GM18867 (cell line): ENCODE measurements around the gene CNTNAP5.

Experiments
- ATAC-seq: cut with Tn5 transposase; IDR thresholded peaks from one replicate; pipeline ENCODE4 v1.9.1; 2021; ENCODE audit warnings: mild to moderate bottlenecking, moderate library complexity; ENCODE audit not compliant: unreplicated experiment

Gene CNTNAP5

DNA sequence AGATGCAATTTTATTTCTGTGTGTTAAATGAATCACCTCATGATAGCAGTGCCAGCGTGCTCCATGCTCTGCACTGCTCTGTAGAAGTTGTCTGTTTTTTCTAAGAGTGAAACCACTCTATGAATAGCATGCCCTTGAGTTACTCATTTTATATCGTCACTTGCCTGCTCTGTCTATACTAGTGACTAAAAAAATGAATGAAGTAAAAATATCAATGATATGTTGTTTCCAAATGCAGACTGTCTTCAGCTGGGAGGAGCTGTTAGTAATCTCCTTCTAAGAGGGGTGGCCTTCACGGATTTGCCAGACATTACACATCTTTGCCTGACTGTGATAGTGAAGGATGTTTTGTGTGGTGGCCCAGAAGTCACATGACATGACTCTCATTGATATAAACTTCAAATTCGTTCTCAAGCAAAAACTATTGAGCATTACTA is 852.1 kb downstream of the CNTNAP5 start:
- ATAC-seq: peak; percentile 79

DNA sequence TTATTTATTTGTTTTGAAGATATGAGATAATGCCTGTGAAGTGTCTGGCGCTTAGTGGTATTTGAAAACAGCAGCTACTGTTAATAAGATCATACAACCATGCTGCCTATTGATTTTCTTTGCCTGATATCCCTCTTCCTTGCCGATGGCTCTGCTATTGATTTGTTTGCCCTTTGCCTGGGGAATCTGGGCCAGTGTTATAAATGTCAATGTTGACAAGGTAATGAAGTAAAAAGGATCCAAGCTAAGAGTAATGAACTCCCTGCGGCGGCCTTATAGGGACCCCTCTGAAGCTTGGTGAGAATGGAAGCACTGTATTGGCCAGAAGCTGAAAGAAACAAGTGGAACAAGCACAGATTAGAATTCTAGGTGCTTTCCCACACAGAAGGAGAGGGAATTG is 854.6 kb downstream of the CNTNAP5 start:
- no peak for ATAC-seq

DNA sequence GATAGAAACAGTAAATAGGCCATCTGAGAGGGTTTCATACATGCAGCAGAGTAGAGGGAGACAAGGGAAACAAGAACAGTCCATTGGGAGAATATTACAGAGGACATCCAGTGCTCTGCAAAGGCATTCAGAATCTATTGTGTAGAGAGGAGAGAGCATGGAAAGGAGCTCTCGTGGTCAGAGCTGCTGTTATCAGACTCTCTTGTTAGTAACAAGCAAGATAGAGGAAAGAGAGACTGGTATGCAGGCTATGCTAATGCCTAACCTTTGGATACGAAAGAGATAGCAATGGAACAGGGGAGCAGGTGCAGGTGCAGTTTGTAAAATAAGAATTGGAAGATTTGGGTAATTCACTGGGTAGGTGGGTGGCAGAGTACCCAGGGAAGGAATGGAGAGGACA is 855.9 kb downstream of the CNTNAP5 start:
- ATAC-seq: no peak

DNA sequence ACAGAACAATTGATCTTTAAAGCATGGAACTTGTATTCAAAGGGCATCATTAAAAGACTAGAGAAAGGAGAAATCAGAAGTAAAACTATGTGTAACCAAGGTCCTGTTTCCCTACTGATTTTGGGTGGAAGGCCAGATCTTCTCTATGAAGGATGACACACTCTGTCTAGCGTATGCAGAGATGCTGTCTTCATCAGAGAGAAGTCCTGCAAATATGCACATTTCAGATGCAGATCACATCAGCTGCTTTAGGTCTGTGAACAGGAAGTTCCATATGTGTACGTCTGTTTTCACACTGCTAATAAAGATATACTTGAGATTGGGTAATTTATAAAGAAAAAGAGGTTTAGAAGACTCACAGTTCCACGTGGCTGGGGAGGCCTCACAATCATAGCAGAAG is 857.3 kb downstream of the CNTNAP5 start:
- no peak for ATAC-seq

DNA sequence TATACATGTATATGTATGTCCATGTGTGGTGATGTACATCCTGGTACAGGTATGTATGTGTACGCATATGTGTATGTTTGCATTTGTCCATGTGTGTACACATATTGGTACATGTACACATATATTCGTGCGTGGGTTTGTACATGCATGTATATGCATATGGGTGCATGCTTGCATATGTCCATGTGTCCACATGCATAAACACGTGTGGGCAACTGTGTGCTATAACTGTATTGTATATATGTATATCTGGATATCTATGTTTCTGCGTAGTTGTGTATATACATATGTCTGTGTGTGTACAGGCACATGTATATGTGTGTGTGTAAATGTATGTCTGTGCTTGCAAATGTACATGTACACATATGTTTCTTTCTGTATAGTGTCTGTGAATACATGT is 858.5 kb downstream of the CNTNAP5 start:
- ATAC-seq: no peak

DNA sequence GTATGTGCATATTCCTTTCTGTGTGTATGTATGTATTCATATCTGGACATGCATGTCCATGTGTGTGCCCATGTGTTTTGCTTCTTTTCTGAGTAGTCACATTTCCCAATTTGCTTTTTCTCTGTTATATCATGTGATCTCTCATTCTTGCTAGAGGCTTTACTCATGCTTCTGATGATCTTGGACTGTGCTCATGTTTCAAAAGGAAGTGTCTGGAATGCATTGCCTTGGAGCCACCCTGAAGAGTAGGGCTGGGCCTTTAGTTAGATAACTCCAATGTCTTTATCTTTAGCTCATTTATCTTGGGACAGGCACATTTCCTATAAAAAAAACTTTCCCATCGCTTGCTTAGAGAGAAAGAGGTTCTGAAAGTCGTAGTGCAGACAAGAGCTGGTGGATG is 859.2 kb downstream of the CNTNAP5 start:
- no peak for ATAC-seq

DNA sequence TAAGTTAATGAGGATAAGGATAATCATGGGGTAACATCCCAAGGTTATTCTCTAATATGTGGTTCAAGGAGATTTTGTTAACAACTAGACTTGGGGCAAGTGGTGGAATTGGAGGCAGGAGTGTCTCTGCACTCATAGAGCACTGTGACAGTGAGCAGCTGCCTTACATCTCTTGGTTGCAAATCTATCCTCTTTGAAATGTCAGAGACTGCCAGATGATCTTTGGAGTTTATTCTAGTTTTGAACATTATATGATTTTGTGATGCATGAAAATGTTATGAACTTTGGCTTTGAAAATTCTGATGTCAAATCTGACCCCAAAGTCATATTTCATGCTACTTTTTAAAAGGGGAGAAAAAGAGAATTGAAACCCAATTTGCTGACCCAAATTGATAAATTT is 861.1 kb downstream of the CNTNAP5 start:
- no peak for ATAC-seq

DNA sequence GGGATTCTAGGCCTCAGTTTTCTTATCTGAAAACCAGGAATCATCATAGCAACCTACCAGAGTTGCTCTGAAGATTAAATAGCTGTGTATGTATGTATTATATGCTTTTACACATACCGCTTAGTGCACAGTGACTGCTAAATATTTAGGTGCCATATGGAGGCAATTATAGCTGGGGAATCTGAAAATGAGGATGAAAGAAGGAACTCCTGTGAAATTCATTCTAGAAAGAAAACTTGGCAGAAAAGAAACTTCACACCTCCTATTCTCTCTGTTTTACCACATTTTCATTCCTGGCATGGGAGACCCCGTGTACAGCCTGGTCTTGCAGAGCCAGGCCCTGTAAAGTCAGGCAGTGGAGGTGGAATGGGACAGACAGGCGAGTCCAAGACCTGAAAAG is 862.4 kb downstream of the CNTNAP5 start:
- no peak for ATAC-seq

DNA sequence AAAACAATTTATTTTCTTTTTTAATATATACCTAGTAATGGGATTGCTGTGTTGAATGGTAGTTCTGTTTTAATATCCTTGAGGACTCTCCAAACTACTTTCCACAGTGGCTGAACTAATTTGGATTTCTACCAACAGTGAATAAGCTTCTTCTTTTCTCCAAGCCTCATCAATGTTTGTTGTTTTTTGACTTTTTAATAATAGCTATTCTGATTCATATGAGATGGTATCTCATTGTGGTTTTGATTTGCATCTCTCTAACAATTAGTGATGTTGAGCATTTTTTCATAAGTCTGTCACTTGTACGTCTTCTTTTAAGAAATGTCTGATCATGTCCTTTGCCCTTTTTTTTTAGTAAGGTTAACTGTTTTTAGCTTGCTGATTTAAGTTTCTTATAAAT is 863.3 kb downstream of the CNTNAP5 start:
- no peak for ATAC-seq

DNA sequence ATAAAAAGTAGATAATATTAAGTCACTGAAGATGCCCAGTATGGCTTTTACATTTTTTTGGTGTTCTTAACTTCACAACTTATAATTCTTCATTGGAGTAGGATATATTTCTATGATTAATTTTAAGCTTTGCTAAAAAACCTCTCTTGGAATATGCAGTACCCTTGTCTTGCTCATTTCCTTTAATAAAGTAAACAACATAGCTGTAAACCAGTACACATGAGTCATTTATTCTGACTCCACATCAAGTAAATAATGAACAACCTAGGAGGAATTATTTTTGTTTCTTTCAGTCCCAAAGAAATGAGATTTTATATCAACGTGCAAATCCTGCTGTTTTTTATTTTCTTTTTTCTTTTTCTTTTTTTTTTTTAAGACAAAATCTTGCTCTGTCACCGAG is 869.1 kb downstream of the CNTNAP5 start:
- ATAC-seq: no peak

DNA sequence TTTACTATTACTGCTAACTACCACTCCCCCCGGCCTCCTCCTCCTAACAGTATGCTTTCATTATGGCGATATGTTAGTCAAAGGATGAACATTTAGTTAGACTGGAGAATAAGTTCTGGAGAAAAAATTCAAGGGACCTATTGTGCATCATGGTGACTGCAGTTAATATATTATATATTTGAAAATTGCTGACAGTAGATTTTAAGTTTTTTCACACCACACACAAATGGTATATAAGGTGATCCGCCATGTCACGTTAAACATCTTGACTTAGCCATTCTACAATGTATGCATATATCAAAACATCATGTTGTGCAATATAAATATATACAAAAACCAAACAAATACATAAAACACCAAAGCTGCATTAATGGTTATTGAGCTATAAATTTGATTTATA is 873.7 kb downstream of the CNTNAP5 start:
- ATAC-seq: no peak

DNA sequence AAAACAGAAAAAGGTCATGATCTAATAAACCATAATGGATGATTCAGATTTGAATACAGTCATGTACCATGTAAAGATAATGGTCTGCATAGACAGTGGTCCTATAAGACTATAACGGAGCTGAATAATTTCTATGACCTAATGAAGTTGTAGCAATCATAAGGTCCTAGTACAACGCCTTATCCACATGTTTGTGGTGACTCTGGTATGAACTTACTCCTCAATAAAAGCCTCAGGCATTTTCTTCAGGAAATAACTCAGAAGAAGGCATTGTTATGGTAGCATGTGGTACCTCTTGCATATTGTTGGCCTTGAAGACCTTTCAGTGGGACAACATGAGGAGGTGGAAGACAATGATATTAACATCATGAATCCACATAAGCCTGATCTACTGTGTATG is 883.3 kb downstream of the CNTNAP5 start:
- ATAC-seq: no peak

DNA sequence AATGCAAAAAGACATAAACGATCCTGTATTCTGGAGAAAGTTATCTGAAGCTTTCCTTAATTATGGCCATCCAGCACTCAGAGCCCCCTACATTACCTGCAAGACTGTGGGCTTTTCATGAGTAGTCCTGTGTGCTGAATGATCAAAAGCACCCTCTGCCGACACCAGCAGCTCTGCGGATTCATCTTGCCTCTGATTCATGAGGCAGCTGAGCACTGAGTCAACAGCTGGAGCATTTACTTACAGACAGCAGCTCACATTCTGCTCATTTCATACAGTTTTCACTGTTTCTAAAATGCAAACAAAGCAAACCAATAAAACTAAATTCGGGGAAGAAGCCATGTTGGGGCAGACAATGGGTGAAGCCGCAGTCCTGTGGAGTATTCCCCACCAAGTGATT is 886.5 kb downstream of the CNTNAP5 start:
- no peak for ATAC-seq

DNA sequence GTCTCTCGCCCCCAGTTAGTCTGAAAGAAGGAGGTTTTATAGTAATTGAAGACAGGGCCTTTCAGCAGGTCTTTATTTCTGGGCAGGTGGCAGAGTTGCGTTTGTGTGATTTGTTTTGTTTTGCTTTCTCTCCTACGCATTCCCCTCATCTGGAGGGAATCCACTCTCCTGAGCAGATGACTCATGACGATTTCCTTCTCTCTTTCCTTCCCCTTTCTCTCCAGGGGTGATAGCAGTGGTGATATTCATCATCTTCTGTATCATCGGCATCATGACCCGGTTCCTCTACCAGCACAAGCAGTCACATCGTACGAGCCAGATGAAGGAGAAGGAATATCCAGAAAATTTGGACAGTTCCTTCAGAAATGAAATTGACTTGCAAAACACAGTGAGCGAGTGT is 888.8 kb downstream of the CNTNAP5 start:
- ATAC-seq: no peak

DNA sequence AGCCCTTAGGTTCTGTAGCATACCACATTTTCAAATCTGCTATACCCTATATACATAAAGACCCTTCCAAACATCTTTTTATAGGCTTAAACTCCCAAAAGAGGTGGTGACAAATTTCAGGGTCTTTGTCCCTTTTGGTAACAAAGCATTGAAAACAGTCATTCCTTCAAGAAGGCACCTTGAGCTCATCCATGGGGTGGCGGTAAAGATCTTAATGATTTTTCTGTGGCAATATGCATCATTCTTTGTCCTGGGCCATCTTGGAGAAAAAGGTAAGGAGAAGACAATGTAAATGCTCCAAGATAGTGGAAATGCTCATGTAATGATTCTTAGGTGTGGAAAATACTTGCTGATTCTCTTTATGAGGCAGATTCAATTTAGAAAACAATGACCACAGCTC is 890.5 kb downstream of the CNTNAP5 start:
- ATAC-seq: no peak

DNA sequence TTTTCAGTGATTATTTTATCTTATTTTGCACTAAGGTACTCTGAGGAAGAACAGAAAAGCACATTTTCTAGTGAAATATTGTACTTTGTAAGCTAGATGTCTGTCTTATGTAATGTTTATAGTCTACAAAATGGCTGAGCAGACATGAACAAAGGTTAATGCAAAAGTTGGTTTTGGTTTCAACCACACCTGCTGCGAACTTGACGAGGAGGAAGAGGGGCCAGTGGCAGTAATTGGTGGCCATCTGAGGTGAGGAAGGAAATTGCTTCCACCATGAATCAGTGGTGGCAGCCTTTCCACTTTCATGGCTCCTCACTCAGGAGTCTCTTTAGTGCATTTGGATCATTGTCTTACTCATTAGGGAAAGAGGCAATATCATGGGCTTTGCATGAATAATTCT is 894.2 kb downstream of the CNTNAP5 start:
- no peak for ATAC-seq

DNA sequence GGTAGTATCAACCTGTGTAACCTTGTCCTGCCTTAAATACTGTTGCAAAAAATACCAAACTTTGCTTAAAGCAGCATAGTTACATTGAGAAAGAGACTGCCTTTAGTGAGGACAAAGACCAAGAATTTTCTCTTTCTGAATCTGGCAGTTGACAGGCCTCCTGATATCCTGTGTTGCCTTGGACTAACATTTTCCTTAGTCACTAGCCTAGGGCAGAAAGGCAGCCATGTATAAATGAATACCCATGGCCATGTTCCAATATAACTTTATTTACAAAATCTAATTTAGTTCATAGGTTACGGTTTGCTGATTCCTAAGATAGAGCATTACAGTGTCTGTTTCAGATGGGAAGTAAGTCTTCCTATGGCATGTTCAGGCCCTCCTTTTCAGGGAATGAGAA is 895.4 kb downstream of the CNTNAP5 start:
- no peak for ATAC-seq

DNA sequence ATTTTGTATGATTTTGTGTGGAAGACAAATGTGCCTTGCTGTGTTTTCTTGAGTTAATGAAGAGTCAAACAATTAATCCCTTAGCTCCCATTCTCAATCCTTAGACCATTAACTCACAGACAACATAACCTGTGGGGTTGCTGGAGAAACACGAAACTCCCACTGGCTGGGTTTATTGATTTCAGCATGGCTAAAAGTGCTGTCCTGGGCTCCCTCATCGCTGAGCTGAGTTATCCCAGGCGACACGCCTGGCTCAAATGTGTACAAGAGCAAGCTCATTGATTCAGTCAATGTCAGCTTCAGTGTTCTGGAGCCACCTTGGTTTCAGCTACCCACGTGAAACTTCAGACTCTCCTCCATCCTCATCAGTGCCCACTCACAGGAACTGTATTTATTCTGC is 896.1 kb downstream of the CNTNAP5 start:
- ATAC-seq: no peak

DNA sequence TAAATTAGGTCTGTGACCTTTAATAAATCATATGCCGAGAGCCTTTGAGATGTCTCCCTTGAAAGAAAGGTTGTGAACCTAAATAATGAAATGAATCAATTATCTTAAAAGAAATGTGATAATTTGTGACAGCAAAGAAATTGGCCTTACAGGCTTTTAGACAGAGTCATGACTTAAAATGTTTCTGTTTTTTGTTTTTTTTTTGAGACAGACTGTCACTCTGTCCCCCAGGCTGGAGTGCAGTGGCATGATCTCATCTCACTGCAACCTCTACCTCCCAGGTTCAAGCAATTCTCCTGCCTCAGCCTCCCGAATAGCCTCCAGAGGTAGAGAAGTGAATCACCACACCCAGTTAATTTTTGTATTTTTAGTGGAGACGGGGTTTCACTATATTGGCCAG is 898.0 kb downstream of the CNTNAP5 start:
- no peak for ATAC-seq

DNA sequence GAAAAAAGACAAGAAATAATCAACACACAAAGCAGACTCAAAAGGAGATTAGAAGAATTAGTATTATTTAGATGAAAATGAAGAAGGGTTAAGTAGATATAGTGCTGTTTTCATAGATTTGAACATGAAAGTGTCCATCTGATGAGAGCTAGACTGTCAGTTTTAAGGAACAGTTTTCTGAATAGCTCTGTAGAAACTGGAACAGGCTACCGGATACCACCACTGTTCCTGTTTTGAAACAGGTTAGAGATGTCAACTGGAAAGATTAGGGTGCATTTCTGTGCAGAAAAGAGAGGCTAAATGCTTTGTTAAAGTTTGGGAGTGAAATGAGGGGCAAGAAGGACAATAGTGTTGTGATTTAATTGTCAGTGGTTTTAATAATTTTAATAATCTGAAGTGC is 908.8 kb downstream of the CNTNAP5 start:
- peak; percentile 51 for ATAC-seq

DNA sequence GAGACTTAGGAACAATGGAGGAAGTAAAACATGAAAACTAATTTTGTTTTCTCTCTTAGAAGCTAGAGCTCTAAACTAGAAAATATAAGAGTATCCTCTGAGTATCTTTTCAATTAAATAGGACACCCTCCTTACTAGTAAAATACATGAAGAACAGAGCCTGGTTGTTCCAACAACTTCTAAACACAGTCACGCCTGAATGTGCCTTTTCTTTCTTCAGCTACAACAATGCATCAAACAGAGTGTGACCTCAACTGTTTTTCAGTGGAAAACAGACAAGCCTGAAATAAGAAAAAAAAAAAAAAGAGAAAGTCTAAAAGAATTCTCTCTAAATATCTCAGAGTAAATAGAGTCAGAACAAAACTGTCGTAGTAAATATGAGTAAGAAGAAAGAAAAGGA is 928.8 kb downstream of the CNTNAP5 start:
- no peak for ATAC-seq

DNA sequence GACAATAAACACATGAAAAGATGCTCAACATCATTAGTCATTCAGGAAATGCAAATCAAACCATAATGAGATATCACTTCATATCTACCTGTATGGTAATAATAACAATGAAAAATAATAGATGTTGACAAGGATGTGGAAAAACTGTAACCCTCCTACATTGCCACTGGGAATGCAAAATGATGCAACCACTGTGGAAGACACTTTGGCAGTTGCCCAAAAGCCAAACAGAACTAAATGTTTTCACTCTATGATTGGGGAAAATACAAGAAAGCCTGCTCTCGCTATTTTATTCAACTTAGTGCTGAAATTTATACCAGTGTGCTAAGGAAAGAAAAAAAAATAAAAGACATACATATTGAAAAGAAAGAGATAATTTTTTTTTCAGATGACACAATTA is 934.5 kb downstream of the CNTNAP5 start:
- ATAC-seq: no peak

DNA sequence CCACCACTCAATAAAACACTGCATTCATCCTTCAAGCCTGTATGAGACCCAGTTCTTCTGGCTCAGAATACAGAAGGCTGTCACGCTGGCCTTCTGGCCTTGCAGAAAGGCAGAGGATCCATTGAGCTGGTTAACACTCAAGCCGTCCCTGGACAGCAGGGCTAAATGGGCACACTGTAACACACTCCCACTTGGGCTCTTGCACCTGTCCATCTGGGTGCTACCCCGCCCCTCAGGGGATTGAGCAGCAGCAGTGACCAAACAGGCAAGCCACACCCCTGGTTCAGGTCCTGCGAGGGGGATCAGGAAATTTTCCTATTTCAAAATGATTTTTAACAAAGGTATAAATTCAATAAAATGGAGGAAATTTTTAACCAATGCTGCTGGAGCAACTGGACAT is 936.0 kb downstream of the CNTNAP5 start:
- no peak for ATAC-seq
